Neural progenitor cell (in vitro differentiated cells): ENCODE results near the gene ZNF148. TPM values are rescaled to one million over a fixed set of nuclear protein-coding genes. Genes with fewer than 3 reads are reported as not detected.

Experiments used
- DNase-seq: peaks from one replicate; pipeline ENCODE4 v3.0.0-alpha.2; 2016; ENCODE audit warnings: low spot score
- H2AFZ ChIP-seq: fragments of 200-600 bp; sonication (generic); replicated peaks from 2 replicates; pipeline ENCODE4 v1.6.1; 2016; ENCODE audit warnings: antibody characterized with exemption
- H3F3A ChIP-seq: fragments of 200-600 bp; sonication (generic); 2 replicates; pipeline ENCODE4 v1.6.1; 2016; ENCODE audit warnings: antibody characterized with exemption, low read depth
- H3K27ac ChIP-seq: fragments of 200-600 bp; sonication (generic); 2 replicates; pipeline ENCODE4 v1.5.1; 2016; ENCODE audit warnings: mild to moderate bottlenecking
- H3K27me3 ChIP-seq: fragments of 200-600 bp; sonication (generic); 2 replicates; pipeline ENCODE4 v1.6.1; 2016; ENCODE audit warnings: mild to moderate bottlenecking, moderate library complexity
- H3K36me3 ChIP-seq: fragments of 200-600 bp; sonication (generic); 2 replicates; pipeline ENCODE4 v1.5.1; 2016
- H3K4me1 ChIP-seq: fragments of 200-600 bp; sonication (generic); 2 replicates; pipeline ENCODE4 v1.6.1; 2016; ENCODE audit warnings: mixed run types
- H3K4me2 ChIP-seq: fragments of 200-600 bp; sonication (generic); 2 replicates; pipeline ENCODE4 v1.6.1; 2016
- H3K4me3 ChIP-seq: fragments of 200-600 bp; sonication (generic); 2 replicates; pipeline ENCODE4 v1.5.1; 2016
- H3K79me2 ChIP-seq: fragments of 200-600 bp; sonication (generic); 2 replicates; pipeline ENCODE4 v1.6.1; 2016; ENCODE audit warnings: low read depth
- H3K9ac ChIP-seq: fragments of 200-600 bp; sonication (generic); 2 replicates; pipeline ENCODE4 v1.6.1; 2016
- H3K9me3 ChIP-seq: fragments of 200-600 bp; sonication (generic); 2 replicates; pipeline ENCODE4 v1.5.1; 2016; ENCODE audit warnings: low read depth
- H4K20me1 ChIP-seq: fragments of 200-600 bp; sonication (generic); 2 replicates; pipeline ENCODE4 v1.6.1; 2016; ENCODE audit warnings: low read depth
- H3K27ac Mint-ChIP-seq: 3 replicates; pipeline ENCODE4 v1.8.0; 2021; ENCODE audit warnings: mixed read lengths
- H3K27me3 Mint-ChIP-seq: 2 replicates; pipeline ENCODE4 v1.8.0; 2022; ENCODE audit warnings: low read depth, mild to moderate bottlenecking, inconsistent platforms, moderate library complexity, mixed read lengths; ENCODE audit not compliant: insufficient read depth
- H3K36me3 Mint-ChIP-seq: 3 replicates; pipeline ENCODE4 v1.8.0; 2021; ENCODE audit warnings: mixed read lengths
- H3K4me1 Mint-ChIP-seq: 3 replicates; pipeline ENCODE4 v1.8.0; 2021; ENCODE audit warnings: mixed read lengths
- H3K4me3 Mint-ChIP-seq: 3 replicates; pipeline ENCODE4 v1.8.0; 2021; ENCODE audit warnings: mild to moderate bottlenecking, moderate library complexity, mixed read lengths
- H3K9me3 Mint-ChIP-seq: 3 replicates; pipeline ENCODE4 v1.8.0; 2020; ENCODE audit warnings: mixed read lengths
- EZH2 ChIP-seq: fragments of 200-600 bp; sonication (generic); IDR thresholded peaks from 2 replicates; pipeline ENCODE4 v1.6.1; 2017; ENCODE audit warnings: antibody characterized with exemption, mild to moderate bottlenecking, moderate library complexity
- EZH2phosphoT487 ChIP-seq: fragments of 200-600 bp; sonication (generic); IDR thresholded peaks from 2 replicates; pipeline ENCODE4 v1.6.1; 2017; ENCODE audit warnings: antibody characterized with exemption
- total RNA-seq: library from RNA; depleted of rRNA; stranded (reverse); fragments of >200 nt; gene quantifications from 2 replicates; pipeline ENCODE4 v1.2.3, GENCODE V29; 2015; ENCODE audit warnings: low replicate concordance
- TF ChIP-seq, protein P1 (sequence below): fragments of 200-600 bp; sonication (generic); IDR thresholded peaks from 2 replicates; pipeline ENCODE4 v1.5.1; 2017; ENCODE audit warnings: antibody characterized with exemption, mild to moderate bottlenecking

The ZNF148 gene
- total RNA-seq, 1 donor from 2014 or later = 37.1 TPM

DNA sequence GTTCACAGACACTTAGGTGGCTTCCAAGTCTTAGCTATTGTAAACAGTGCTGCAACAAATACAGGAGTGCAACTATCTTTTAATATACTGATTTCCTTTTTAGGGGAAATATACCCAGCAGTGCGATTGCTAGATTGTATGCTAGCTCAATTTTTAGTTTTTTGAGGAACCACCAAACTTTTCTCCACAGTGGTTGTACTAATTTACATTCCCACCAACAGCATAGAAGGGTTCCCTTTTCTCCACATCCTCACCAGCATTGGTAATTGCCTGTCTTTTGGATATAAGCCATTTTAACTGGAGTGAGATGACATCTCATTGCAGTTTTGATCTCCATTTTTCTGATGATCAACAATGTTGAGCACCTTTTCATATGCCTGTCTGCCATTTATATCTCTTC lies 58.9 kb downstream of the ZNF148 start:
- H3K27ac Mint-ChIP-seq = no peak overlapping the region
- H3K36me3 Mint-ChIP-seq = peaks cover 40% of the 10 kb centered on the region
- Histone ChIP-seq H3K9me3 (no peaks in the 10 kb centered on the region), H3K4me3 (no peak overlapping the region), H3K79me2 (peaks cover 12% of the 10 kb centered on the region), H3K36me3 (peaks cover 7% of the 10 kb centered on the region), H3K9ac (no peak overlapping the region), H3K4me1 (peaks cover 24% of the 10 kb centered on the region), H2AFZ (no peak overlapping the region), H3K4me2 (no peak overlapping the region), H3F3A (peaks cover 16% of the 10 kb centered on the region), H3K27me3 (no peaks in the 10 kb centered on the region), H3K27ac (no peak overlapping the region), H4K20me1 (peaks cover 2% of the 10 kb centered on the region)
- peaks cover 6% of the 10 kb centered on the region for H3K9me3 Mint-ChIP-seq
- H3K27me3 Mint-ChIP-seq = no peaks in the 10 kb centered on the region
- no peak for TF ChIP-seq EZH2phosphoT487
- no peak for TF ChIP-seq EZH2
- TF ChIP-seq, protein P1, sequence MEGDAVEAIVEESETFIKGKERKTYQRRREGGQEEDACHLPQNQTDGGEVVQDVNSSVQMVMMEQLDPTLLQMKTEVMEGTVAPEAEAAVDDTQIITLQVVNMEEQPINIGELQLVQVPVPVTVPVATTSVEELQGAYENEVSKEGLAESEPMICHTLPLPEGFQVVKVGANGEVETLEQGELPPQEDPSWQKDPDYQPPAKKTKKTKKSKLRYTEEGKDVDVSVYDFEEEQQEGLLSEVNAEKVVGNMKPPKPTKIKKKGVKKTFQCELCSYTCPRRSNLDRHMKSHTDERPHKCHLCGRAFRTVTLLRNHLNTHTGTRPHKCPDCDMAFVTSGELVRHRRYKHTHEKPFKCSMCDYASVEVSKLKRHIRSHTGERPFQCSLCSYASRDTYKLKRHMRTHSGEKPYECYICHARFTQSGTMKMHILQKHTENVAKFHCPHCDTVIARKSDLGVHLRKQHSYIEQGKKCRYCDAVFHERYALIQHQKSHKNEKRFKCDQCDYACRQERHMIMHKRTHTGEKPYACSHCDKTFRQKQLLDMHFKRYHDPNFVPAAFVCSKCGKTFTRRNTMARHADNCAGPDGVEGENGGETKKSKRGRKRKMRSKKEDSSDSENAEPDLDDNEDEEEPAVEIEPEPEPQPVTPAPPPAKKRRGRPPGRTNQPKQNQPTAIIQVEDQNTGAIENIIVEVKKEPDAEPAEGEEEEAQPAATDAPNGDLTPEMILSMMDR = no peak
- H3K4me3 Mint-ChIP-seq = no peak overlapping the region
- H3K4me1 Mint-ChIP-seq = peaks cover 15% of the 10 kb centered on the region
- no peak for DNase-seq

DNA sequence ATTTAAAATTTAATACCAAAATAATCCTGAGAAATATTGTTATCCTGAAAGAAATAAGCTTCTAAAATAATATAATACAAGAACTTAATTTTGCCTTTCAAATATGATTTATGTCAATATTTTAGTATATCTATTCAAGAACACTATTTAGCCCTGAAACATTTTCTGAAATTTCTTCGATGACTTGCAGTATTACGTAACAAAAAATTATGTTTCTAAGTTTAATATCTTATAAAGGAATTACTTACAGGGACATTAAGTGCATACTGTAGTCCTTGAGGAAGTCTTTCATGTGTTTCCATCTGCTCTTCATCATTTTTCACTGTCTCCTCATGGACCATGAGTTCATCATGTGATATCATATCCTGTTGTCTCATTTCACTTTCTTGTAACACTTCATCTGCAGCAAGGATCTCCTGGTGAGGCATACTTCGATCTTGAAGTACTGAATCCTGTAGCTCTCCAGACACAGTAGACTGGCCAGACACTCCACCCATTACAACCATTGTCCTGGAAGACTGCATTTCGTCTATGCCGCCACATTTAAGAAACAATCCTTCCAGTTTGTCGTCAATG lies 62.0 kb downstream of the ZNF148 start:
- Histone ChIP-seq H3K27ac (no peak overlapping the region), H3K9me3 (no peaks in the 10 kb centered on the region), H3K27me3 (no peaks in the 10 kb centered on the region), H3K9ac (no peak overlapping the region), H3K4me2 (no peak overlapping the region), H3K36me3 (peaks cover 7% of the 10 kb centered on the region), H3K79me2 (peaks cover 25% of the 10 kb centered on the region), H2AFZ (no peak overlapping the region), H3F3A (no peaks in the 10 kb centered on the region), H3K4me3 (no peak overlapping the region), H3K4me1 (peaks cover 4% of the 10 kb centered on the region), H4K20me1 (peaks cover 2% of the 10 kb centered on the region)
- H3K4me3 Mint-ChIP-seq = no peak overlapping the region
- peaks cover 2% of the 10 kb centered on the region for H3K4me1 Mint-ChIP-seq
- no peak for TF ChIP-seq EZH2phosphoT487
- TF ChIP-seq, protein P1 = no peak
- TF ChIP-seq EZH2 = no peak
- H3K27ac Mint-ChIP-seq = no peak overlapping the region
- H3K27me3 Mint-ChIP-seq = no peaks in the 10 kb centered on the region
- H3K9me3 Mint-ChIP-seq = peaks cover 20% of the 10 kb centered on the region
- no peak for DNase-seq
- peaks cover 56% of the 10 kb centered on the region for H3K36me3 Mint-ChIP-seq

DNA sequence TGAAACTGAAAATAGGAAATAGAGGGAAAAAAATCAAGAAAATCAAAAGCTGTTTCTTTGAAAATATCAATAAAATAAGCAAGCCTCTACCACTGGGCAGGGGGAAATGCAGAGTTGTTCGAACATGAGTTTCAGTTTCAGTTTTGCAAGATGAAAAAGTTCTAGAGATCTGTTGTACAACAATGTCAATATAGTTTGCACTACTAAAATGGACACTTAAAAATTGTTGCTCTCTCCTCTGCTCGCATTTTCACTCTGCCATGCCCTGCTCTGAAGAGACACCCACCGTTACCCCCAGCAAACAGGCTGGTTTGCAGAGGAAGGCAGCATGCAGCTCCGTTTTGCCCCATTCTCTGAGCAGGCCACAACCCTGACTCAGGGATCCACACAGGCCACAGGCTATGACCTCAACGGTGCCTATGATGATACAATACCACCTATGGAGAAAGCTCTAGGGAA lies 64.5 kb downstream of the ZNF148 start:
- Histone ChIP-seq H3K9me3 (no peaks in the 10 kb centered on the region), H3F3A (no peaks in the 10 kb centered on the region), H3K9ac (no peak overlapping the region), H3K27me3 (no peaks in the 10 kb centered on the region), H3K27ac (no peak overlapping the region), H3K79me2 (peaks cover 48% of the 10 kb centered on the region), H3K36me3 (peaks cover 7% of the 10 kb centered on the region), H3K4me2 (no peak overlapping the region), H4K20me1 (peaks cover 2% of the 10 kb centered on the region), H3K4me1 (no peaks in the 10 kb centered on the region), H2AFZ (no peak overlapping the region), H3K4me3 (no peak overlapping the region)
- DNase-seq = no peak
- Mint-ChIP-seq H3K4me3 (no peak overlapping the region), H3K9me3 (peaks cover 27% of the 10 kb centered on the region), H3K27ac (no peak overlapping the region), H3K27me3 (no peaks in the 10 kb centered on the region), H3K4me1 (no peaks in the 10 kb centered on the region), H3K36me3 (peaks cover 56% of the 10 kb centered on the region)
- TF ChIP-seq EZH2 = no peak
- no peak for TF ChIP-seq EZH2phosphoT487
- TF ChIP-seq, protein P1 = no peak
